WTC11 (cell line): ENCODE results near the gene COMMD9.

Experiments
- FOXJ3 ChIP-seq: sonication (generic); formaldehyde crosslinking; IDR thresholded peaks from 2 replicates; pipeline ENCODE4 v1.9.0; 2021; ENCODE audit warnings: missing genetic modification reagents, mild to moderate bottlenecking, borderline replicate concordance
- TF ChIP-seq, protein P1 (sequence below): sonication (generic); formaldehyde crosslinking; conservative IDR thresholded peaks from 2 replicates; pipeline ENCODE4 v1.8.1; 2022; ENCODE audit warnings: mild to moderate bottlenecking, missing genetic modification reagents

DNA sequence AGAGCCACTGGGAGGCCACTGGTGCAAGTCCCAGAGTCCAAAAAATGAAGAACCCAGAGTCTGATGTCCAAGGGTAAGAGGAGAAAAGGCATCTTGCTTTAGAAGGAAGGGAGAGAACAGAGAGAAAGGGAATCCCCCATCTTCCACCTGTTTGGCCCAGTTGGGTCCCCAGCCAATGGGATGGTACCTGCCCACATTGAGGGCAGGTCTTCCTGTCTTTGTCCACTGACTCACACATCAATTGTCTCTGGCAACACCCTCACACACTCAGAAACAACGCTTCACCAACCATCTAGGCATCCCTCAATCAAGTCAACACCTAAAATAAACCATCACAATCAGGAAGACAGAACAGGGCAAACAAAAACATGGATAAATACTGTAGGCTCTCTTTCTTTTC lies 6.3 kb downstream of the COMMD9 start:
- TF ChIP-seq FOXJ3 (CRISPR knock-in tag), result no peak
- TF ChIP-seq, protein P1, sequence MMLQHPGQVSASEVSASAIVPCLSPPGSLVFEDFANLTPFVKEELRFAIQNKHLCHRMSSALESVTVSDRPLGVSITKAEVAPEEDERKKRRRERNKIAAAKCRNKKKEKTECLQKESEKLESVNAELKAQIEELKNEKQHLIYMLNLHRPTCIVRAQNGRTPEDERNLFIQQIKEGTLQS (CRISPR knock-in tag), result no peak
